GM21390 (cell line): ENCODE results near the gene NFKBIA.
"Not testable (repeated sequence)": the region's sequence is repeated elsewhere in the genome, so short reads cannot be mapped to it uniquely, and the experiment has no call there.

Source experiments
- ATAC-seq: cut with Tn5 transposase; IDR thresholded peaks from one replicate; pipeline ENCODE4 v1.9.1; 2021; ENCODE audit not compliant: unreplicated experiment

NFKBIA gene

DNA sequence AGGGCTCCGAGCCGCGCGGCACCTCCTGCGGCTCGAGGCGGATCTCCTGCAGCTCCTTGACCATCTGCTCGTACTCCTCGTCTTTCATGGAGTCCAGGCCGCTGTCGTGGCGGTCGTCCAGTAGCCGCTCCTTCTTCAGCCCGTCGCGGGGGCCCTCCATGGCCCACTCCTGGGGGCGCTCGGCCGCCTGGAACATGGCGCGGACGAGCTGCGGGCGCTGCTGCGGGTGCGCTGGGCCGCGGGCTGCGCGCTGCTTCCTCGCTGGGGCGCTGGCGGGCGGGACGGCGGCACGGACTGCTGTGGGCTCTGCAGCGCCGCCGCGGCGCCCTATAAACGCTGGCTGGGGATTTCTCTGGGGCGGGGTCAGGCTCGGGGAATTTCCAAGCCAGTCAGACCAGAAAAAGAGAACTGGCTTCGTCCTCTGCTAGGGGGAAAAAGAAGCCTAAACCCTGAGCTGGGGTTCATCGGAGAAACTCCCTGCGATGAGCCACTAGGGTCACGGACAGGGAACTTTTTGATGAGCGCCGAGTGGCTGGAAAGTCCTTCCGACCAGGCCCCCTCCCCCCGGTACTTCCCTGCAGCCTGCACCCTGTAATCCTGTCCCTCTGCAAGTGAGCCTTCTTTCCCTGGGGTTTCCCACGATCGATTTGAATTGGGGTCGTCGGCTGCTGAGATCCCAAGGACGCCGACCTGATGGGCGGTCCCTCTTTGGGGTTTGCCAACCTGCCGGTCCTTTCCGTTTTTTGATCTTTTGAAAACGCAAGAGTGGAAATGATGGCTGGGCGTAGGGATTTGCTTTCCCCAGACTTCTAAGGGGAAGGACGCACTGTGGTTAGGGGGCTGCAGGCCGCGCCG lies at the start of gene NFKBIA:
Gene NFKBIA (minus strand): TSS at position 301 of the 855 bp plus-strand sequence. CDS start 105 bp downstream, at position 196.
- peak; percentile 57 for ATAC-seq

- no peak for ATAC-seq
Measured at GRCh38 chr14:35446450-35446849, 41.9 kb upstream of the NFKBIA start.

DNA sequence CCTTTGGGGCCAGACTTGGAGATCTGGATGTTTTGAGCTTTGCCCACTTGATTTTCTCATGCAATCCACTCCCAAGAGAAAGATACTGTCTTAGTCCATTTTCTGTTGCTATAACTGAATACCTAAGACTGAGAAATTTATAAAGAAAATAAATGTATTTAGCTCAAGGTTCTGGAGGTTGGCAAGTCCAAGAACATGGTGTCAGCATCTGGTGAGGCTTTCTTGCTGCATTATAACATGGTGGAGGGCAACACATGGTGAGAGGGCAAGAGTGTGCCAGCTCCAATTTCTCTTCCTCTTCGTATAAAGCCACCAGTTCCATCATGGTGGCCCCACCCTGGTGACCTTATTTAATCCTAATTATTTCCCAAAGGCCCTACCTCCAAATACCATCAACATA lies 39.6 kb upstream of the NFKBIA start:
- no peak for ATAC-seq

GRCh38 chr14:35441160-35441559 lies 36.6 kb upstream of the NFKBIA start:
- no peak for ATAC-seq

GRCh38 chr14:35438910-35439713 lies 34.6 kb upstream of the NFKBIA start:
- no peak for ATAC-seq

DNA sequence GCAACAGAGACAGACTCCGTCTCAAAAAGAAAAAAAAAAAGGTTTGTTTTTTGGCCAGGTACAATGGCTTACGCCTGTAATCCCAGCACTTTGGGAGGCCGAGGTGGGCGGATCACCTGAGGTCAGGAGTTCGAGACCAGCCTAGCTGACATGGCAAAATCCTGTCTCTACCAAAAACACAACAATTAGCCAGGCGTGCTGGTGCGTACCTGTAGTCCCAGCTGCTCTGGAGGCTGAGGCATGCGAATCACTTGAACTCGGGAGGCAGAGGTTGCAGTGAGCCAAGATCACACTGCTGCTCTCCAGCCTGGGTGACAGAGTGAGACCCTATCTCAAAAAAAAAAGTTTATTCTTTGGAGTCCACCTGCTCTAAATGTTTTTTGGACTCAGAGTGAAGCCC lies 33.9 kb upstream of the NFKBIA start:
- ATAC-seq = not testable (repeated sequence)

- no peak for ATAC-seq
Measured at GRCh38 chr14:35435177-35435576, 30.6 kb upstream of the NFKBIA start.

- no peak for ATAC-seq
Measured at GRCh38 chr14:35433826-35434225, 29.3 kb upstream of the NFKBIA start.

DNA sequence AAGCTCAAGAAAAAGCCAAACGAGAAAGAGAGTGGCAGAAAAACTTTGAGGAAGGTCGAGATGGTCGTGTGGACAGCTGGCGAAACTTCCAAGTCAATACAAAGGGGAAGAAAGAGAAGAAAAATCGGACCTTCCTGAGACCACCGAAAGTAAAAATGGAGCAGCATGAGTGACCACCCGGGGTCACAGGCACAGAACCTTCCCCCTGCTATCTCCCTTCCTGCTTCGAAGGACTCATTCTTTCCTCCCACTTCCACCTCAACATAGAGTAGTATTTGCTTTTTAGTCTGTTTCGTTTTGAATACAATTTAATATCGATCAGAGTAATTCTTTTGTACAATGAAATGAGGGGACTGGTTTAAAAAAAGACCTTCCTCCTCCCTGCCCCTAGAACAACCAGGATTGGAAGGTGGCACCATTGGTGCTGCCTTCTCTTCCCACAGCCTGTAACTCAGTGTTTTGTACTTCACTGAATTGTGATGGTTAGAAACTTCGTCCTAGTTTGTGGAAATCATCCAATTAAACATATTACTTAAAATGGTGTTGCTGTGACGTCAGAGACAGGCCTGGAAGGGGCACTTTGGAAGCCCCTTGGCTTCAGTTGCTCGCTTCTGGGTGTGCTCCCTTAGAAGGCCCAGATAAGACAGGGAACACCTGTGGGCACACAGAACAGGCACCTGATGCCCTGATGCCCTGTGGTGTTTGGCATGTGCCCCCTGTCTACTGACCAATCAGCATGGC lies 26.1 kb upstream of the NFKBIA start:
- no peak for ATAC-seq

GRCh38 chr14:35429951-35430350 lies 25.4 kb upstream of the NFKBIA start:
- ATAC-seq = no peak

DNA sequence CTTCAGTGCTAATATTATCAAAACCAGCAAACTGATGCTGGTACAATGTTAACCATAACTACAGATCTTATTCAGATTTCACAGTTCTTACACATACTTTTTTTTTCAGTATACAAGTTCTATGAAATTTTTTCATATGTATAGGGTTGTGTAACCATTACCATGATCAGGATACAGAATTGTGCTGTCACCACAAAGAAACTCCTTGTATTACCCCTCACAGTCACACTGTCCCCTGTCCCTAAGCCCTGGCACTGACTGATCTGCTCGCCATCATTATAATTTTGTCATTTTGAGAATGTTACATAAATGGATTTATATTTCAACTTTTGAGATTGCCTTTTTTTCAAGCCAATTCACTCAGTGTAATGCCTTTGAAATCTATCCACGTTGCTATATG lies 21.3 kb upstream of the NFKBIA start:
- ATAC-seq = no peak

- ATAC-seq = no peak
Measured at GRCh38 chr14:35423621-35424020, 19.1 kb upstream of the NFKBIA start.

- ATAC-seq = no peak
Measured at GRCh38 chr14:35420036-35420811, 15.7 kb upstream of the NFKBIA start.

DNA sequence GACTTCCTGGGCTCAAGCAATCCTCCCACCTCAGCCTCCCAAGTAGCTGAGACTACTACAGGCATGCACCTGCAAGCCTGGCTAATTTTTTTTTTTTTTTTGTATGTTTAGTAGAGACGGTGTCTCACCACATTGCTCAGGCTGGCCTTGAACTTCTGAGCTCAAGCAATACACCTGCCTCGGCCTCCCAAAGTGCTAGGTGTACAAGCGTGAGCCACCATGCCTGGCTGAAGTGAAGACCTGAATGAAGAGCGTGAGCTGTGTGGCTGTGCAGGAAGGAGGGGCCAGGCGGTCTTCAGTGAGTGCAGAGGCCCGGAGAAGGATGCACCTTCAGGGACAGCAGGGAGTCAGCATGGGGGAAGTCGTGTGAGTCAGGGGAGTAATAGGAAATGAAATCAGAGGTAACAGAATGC lies 14.9 kb upstream of the NFKBIA start:
- ATAC-seq = no peak

DNA sequence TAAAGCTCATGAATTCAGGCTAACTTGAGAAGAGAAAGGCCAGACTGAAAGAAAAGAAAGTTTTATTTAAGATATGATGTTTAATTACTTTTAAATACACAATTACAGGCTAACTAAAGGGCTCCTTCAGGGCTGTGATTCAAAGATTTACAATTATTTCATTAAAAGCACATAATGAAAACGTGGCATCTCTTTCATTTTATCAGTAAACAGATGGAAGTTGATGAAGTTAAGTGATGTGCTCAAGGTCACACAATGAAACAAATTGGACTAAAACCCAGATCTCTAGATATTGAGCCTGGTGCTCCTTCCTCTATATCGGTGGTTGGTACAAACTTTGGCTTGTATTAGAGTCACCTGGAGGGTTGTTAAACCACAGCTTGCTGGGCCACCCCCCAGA lies 13.5 kb upstream of the NFKBIA start:
- ATAC-seq = no peak

DNA sequence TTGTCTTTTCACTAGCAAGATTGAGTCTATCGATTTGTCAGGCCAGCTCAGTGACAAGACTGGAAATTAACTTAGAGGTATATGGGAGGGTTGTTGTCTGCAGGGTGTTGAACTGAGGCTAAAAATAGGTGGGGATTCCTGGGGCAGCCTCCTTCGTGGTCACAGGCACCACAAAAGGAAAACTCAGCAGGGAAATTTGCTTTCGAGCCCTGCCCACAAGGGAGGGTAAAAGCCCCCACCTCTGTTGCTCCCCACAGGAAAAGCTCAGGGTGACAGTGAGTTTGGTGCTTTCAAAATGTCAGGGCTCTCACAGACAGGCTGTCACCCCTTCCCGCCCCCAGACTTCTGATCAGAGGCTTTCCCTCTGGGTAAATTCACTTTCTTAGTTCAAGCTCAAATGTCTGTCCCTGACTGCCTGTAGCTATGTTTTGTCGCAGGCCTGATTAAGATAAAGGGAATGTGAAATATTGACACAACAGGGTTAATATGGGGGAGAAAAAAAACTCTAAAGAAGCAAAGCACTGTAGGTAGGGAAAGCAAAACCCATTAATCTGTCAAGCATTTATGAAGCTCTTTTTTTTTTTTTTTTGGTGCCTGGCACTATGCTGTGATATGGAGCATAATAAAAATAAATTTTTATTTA lies 11.7 kb upstream of the NFKBIA start:
- ATAC-seq = peak; percentile 48

GRCh38 chr14:35414365-35414764 lies 9.8 kb upstream of the NFKBIA start:
- ATAC-seq = no peak

DNA sequence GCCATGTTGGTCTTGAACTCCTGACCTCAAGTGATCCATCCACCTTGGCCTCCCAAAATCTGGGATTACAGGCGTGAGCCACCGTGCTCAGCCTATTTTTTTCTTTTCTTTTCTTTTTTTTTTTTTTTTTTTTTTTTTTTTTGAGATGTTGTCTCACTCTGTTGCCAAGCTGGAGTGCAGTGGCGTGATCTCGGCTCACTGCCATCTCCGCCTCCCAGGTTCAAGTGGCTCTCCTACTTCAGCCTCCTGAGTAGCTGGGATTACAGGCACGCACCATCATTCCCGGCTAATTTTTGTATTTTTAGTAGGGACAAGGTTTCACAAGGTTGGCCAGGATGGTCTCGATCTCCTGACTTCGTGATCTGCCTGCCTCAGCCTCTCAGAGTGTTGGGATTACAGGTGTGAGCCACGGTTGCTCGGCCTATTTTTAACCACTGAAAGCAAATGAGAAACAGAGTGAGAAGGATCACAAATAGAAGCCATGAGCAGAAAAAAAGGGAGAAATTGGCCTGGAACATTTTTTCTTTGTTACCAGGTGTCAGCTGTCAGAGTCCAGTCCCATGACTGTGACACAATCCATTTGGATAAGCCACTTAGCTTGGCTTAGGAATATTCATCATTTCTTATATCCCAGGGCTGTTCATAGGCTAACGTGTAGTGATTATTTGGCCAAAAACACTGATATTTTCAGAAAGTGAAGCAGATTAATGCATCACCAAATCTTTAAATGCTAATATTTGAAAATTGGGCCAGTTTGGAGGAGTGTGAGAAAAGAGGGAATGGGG lies 7.9 kb upstream of the NFKBIA start:
- no peak for ATAC-seq

- ATAC-seq = no peak
Measured at GRCh38 chr14:35410858-35411257, 6.3 kb upstream of the NFKBIA start.
